Caki2 (cell line): Measurements from ENCODE around the gene OFD1. TPM values are rescaled to one million over a fixed set of nuclear protein-coding genes. Genes with fewer than 3 reads are reported as not detected.

Experiments
- DNase-seq: peaks from one replicate; pipeline ENCODE4 v3.0.0-alpha.2; 2015; ENCODE audit warnings: low read depth
- in situ Hi-C: cut with HindIII; loops from 2 replicates; pipeline ENCODE4 v1.10.0; 2016; ENCODE audit warnings: low sequenced_read_pairs, low pct_unique_long_range_greater_than_20kb, mixed read lengths
- total RNA-seq: library from RNA; depleted of rRNA; stranded (reverse); fragments of >200 nt; shearing (Covaris generic); gene quantifications from 2 replicates; pipeline ENCODE4 v1.2.3, GENCODE V29; 2014; ENCODE audit warnings: low replicate concordance; rRNA removed

OFD1 gene
- total RNA-seq = 15.5 TPM in 2 replicates

DNA sequence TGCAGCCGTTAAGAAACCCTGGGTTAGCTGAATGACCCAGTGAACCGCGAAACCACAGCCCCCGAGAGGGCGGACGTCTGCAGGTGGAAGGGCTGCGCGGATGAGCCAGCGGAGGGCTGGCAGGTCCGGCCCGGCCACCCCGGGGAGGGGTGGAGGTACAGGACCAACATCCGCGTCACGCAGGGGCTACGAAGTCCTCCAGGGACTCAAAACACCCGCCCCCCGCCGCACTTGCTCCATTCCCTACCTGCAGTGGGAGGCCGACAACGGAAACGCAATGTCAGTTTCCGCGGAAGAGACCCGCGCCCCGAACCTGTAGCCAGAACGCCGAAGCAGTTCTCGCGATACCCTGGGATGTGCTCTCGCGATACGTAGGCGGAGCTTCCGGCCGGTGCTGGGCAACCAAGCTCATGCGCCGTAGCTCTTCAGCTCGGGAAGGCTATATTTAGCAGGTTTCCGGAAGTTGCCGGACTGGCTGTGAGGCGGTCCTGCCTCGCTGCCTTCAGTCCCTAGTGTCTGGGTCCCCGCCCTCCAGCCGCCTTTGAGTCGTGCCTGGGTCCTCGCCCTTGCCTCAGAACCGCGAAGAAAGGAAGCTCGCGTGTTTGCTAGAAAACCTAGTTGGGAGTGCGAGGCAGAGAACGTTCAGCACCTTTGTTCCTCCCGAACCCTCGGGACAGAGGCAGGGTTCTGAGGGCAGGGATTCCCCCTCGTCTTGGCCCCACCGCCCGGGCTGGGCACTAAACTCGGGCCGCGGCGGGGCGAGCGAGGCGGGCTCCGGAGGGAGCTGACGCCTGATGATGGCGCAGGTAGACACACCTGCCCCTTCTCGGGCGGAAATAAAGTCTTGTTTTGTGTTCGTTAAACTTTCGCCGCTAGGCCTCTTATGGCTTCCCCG, at the start of gene OFD1, which contains the start of gene TRAPPC2:
Gene OFD1 (plus strand): TSS at position 471 of the 895 bp plus-strand sequence. CDS start 324 bp downstream, at position 795.
Gene TRAPPC2 (minus strand): TSS at position 343 of the 895 bp plus-strand sequence. CDS start 14,657 bp downstream, outside the sequence.
- DNase-seq = peak; percentile 85
- in situ Hi-C loops = no loop called here

DNA sequence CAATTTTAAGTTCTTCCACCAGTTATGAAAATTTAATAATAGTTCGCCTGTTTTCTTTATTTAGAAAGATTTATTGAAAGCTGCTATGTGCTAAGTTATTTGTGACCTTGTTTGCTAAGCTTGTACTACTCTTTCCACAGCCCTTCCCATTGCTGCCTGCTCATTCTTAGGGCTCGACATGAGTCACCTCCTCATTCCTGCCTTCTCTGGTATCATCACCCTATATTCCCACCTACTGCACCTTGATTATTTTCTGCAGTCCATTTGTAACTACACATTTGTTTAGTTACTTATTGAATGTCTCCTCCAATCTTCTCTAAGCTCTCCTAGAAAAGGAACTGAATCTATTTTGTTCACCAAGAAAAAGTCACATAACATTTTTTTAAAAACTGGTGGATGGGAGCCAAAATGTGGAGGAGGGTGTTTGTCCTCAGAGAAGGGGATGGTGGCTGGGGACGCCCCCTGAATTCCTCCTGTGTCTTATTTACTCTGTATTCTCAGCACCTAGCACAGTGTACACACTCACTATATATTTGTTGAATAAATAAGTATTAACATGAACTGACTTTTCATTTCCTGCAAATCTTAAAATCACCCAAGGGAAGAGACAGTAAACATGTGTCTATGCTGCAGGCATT, 49.3 kb upstream of the OFD1 start:
- peak; percentile 56 for DNase-seq
- in situ Hi-C loops = no loop called here

DNA sequence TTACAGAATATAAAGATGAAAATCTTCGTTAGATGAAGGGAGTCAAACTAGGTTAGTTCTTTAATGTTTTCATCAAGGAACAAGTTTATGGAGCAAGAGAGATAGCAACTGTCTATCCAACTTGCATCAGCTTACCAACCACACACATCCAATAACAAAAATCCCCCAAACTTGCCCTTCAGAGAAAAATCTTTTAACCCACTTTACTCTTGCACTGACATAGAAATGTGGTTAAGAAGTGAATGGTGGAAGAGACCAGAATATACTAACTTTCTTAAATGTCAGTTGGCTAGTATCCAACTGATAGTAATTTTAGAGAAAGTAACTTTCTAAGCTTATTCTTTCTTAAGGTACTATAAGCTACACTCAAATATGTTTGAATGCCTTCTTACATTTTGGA, 47.3 kb upstream of the OFD1 start:
- in situ Hi-C loops = no loop called here
- no peak for DNase-seq

- no peak for DNase-seq
- in situ Hi-C loops = no loop called here
These were observed 46.1 kb upstream of the OFD1 start for GRCh38 chrX:13688384-13688957.

- in situ Hi-C loops = no loop called here
- peak; percentile 62 for DNase-seq
These were observed 45.4 kb upstream of the OFD1 start, which contains the start of gene RAB9A for GRCh38 chrX:13688958-13689740. TSS of gene RAB9A (plus strand) at chrX:13689128. CDS start at chrX:13708747, 19,619 bp downstream.

DNA sequence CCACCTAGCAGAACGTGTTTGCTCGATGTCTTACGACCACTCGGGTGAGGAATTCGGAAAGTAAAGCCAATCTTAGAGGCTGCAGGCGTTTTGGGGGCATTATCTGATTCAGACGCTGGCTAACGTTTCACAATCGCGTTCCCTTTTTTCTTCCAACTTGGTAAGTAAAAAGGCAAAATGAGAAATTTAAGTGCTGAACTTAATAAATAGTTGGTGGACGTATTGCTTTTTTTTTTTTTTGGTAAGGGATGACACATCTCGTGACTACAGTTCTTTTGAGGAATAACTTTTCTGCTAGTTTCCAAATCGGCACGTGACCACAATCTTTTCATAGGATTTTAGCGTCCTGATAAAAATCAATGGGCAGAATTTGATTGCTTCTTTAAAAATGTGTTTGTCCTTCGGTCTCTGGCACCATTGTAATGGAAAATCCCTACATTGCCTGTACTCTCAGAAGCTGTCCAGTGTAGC, 44.8 kb upstream of the OFD1 start:
- DNase-seq = no peak
- in situ Hi-C loops = no loop called here

- in situ Hi-C loops = no loop called here
- DNase-seq = peak; percentile 27
These were observed 43.7 kb upstream of the OFD1 start for GRCh38 chrX:13690836-13691235.

- in situ Hi-C loops = no loop called here
These were observed 42.6 kb upstream of the OFD1 start for GRCh38 chrX:13691841-13692371.

GRCh38 chrX:13692771-13693231, 41.7 kb upstream of the OFD1 start:
- peak; percentile 67 for DNase-seq
- in situ Hi-C loops = no loop called here

More at GRCh38 chrX:13691841-13692371, 42.6 kb upstream of the OFD1 start:
- DNase-seq = peak; percentile 79

- in situ Hi-C loops = no loop called here
- DNase-seq = peak; percentile 76
These were observed 41.1 kb upstream of the OFD1 start for GRCh38 chrX:13693341-13693961.

DNA sequence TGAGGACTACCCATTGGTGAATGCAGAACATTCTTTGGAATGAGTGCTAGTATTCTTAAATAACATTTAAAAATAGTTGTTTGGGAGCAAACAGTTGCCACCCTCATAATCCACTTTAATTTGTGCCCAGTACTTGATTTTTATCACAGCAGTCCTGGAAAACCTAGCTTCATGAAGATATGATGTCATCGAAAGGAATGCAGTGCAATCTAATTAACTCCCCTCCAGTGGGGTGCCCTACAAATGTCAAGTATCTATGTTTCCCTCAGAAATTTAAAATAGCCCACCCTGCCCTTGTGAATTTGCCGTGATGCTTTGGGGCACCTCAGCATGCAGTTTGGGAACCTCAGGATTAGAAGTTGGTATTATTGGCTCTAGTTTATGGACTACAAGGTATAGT, 40.2 kb upstream of the OFD1 start:
- in situ Hi-C loops = no loop called here
- no peak for DNase-seq

DNA sequence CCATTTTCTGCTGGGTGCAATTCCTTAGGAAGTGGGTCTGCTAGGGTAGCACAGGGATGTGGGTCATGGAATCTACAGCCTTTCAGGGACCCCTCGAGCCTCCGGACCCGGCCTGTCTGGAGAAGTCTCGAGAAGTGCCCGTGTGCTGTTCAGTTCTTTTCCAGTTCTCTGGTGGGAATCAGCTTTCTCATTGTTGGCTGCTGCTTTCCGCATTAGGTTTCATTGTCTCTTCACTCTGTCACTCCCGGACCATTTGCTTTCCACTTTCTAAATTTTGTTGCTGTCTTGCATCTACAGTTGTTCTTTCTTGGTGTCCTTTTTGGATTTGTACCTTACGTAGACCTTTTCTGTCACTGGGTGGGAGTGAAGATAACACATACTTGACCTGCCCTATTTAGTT, 39.6 kb upstream of the OFD1 start:
- in situ Hi-C loops = no loop called here
- DNase-seq = no peak

DNA sequence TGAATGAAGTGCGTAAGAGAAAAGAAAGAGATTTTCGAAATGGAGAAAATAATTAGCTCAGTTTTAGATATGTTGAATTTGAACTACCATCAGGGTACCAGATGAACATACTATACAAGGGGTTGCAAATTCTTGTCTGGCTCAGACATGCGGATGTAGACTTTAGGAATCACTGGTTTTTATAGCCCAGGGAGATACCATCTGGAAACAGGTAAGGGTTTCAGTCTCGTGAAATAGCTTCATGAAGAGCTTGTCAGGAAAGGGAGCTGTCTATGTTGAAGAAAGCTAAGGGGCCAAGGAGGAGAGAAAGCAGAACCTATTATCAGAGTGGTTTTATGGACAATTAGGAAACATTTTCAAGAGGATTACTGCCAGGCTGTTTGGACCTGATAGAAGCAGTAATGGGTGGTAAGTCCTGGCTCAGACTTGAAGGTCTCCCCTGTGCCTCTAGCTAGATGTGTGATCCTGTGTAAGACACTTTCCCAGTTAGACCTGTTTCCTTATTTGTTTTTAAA, 38.9 kb upstream of the OFD1 start:
- no peak for DNase-seq
- in situ Hi-C loops = no loop called here

DNA sequence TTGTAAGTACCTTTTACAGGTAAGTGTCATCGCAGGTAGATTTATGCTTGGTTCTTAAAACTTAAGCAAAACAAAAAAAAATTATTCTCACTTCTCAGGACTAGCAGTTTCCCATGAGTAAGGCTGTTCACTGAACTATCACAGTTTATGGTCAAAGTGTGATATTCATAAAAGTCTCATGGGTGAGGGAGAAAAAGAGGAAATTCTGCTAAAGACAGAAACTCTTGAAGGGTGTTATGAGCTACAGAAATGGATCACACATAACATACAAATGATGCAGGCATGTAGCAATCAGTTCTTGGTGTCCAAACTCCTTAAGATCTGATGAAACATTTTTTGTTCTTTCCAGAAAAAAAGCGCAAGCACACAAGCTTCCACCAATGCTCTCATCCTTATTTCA, 37.1 kb upstream of the OFD1 start:
- in situ Hi-C loops = no loop called here
- no peak for DNase-seq

GRCh38 chrX:13697976-13698375, 36.6 kb upstream of the OFD1 start:
- DNase-seq = no peak
- in situ Hi-C loops = no loop called here

DNA sequence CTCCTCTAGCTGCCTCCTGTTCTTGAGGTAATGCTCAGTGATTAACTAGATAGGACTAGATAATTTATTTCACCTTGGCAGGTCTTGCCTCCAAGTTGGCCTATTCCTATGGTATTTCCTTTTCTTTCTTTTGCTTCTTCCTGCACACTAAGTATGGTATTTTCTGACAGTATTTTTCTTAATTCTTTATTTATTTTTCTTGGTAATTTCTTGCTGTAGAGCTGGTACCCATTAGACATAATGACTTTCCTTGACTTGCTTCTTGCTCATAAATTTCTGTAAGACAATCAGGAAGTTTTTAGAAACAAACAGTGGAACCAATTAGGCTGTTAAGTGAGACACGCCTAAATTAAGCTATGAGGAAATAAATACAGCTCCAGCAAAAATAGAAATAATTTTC, 36.1 kb upstream of the OFD1 start:
- in situ Hi-C loops = no loop called here
- no peak for DNase-seq

- in situ Hi-C loops = no loop called here
- no peak for DNase-seq
These were observed 35.2 kb upstream of the OFD1 start for GRCh38 chrX:13699183-13699826.
